Retinal pigment epithelial cell (primary cell): ENCODE measurements around the gene IL31RA.

Source experiments
- DNase-seq: peaks from one replicate; pipeline ENCODE4 v3.0.0-alpha.2; 2010; ENCODE audit warnings: low read depth
- H3K4me3 ChIP-seq: 2 replicates; pipeline ENCODE4 v1.5.1; 2011; ENCODE audit warnings: mild to moderate bottlenecking, low read length, control low read depth, moderate library complexity
- CTCF ChIP-seq: conservative IDR thresholded peaks from 2 replicates; pipeline ENCODE4 v1.5.1; 2011; ENCODE audit warnings: low read depth, low read length, control low read depth, inconsistent platforms

IL31RA gene

GRCh38 chr5:55927861-55928655, 76.9 kb downstream of the IL31RA start:
- DNase-seq, result no peak
- H3K4me3 ChIP-seq, result no peak overlapping the region
- TF ChIP-seq CTCF, result no peak

GRCh38 chr5:55929020-55929799, 78.1 kb downstream of the IL31RA start:
- H3K4me3 ChIP-seq, result no peak overlapping the region
- DNase-seq, result no peak
- no peak for TF ChIP-seq CTCF

GRCh38 chr5:55932700-55933099, 81.5 kb downstream of the IL31RA start:
- no peak for DNase-seq
- no peak overlapping the region for H3K4me3 ChIP-seq
- no peak for TF ChIP-seq CTCF

- TF ChIP-seq CTCF, result no peak
- no peak for DNase-seq
- H3K4me3 ChIP-seq, result no peak overlapping the region
Observed at GRCh38 chr5:55933377-55934114, 82.4 kb downstream of the IL31RA start.

GRCh38 chr5:55934115-55934613, 83.0 kb downstream of the IL31RA start:
- no peak overlapping the region for H3K4me3 ChIP-seq
- no peak for TF ChIP-seq CTCF
- DNase-seq, result no peak

- DNase-seq, result no peak
- H3K4me3 ChIP-seq, result no peak overlapping the region
- TF ChIP-seq CTCF, result no peak
Observed at GRCh38 chr5:55934720-55935119, 83.6 kb downstream of the IL31RA start.
